ENCODE data around the gene ASF1A.

The ASF1A gene

DNA sequence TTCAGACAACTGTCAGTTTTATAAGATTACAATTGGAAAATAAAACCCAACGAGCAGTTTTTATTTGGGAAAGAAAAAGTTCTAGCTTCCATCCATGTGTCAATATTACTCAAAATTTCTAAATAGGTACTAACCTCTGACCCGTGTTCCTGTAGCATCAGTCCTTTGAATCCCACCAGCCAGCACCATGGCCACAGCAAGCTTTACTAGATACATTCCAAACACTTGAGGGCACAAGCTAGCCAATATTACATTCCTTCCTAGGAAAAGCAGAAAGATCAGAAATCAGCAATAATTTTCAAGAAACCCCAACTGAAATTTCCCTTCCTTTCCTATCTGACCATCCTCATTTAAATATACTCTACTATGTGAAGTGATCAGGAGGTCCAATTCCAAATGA is 19.2 kb downstream of the ASF1A start:
- no peak for DNase-seq (ENCODE audit: low spot score)

DNA sequence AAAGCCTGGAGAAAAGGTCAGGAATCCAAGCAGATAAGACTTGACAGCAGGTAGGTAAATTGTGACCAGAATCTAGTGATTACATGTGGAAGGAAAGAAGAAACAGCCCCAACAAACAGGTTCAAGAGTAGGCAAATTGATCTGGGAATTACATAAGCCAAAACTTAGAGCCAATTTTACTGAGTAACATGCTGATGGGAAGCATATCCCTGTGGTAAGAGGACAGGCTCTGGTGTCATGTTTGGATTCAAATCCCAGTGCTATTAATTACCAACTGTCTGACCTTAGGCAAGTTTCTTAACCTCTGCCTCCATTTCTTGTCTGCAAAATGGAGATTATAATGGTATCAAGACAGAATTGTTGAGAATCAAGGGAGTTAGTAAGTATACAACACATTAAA is 20.6 kb downstream of the ASF1A start:
- no peak for DNase-seq (ENCODE audit: low spot score)

DNA sequence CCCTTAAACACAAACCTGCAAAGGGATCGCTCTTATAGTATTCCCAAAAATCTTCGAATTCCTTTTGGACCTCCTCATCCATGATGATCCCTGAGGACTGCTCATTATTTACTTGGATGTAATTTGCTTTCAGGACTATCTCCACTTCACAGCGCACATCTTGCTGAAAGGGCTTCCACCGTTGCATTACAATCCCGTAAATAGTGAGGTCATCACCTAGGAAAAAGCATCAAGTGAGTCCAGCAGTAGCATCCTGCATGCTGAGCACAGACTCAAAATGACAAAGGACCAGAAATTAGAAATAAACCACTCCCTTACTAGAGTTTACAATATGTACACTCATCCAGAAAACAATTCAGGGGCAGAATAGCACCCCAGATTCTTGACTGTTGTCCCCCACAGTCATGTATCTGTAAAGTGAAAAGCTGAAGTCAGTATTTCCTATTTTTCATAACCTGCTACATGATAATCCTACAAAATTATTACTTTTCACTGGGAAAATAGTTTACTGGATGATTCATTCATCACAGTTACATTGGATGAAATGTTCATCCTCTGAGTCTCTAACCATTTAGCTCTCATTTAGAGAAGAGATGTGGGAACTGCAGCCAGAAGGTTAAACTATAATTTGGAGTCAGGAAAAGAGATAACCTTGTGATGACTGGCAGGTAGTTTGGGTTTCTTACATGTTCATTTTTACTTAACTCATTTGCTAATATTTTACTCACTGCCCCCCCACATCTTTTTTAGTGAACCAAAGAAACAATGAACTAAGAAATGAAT is 23.8 kb downstream of the ASF1A start:
- DNase-seq (ENCODE audit: low spot score): no peak

DNA sequence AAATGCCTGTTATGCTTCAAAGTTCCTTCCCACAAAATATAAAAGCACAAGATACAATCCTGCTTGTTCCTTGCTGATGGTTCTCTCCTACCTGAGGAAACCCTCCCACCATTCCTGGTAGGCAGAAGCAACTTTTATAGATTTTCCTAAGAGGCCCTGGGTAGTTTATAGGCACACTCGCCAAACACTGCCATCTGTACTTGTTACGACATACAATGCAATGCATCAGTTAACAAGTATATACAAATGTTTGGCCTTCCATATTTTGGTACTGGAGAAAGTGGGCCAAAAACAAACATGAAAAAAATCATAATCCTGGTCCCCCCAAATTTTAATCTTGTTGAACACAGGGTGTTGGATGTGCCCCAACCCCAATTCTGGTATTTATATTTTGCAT is 24.4 kb downstream of the ASF1A start:
- DNase-seq (ENCODE audit: low spot score): no peak

DNA sequence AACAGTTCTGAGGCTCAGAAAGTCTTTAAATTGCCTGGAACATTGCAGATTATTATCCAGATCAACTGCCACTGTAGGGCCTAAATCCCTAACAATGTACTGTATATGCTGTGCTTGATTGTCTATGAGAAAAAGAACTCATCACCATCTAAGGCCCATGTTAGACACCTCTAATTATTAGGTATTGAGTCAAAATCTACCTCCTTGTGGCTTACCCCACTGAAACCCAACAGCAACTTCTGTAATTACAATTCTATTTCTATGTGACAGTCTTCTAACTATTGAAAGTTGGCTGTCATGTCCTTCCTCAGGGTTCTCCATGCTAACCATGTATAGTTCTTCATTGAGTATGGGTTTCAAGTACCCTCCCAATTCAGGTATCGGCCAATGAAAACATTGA is 27.1 kb downstream of the ASF1A start:
- DNase-seq (ENCODE audit: low spot score): no peak

DNA sequence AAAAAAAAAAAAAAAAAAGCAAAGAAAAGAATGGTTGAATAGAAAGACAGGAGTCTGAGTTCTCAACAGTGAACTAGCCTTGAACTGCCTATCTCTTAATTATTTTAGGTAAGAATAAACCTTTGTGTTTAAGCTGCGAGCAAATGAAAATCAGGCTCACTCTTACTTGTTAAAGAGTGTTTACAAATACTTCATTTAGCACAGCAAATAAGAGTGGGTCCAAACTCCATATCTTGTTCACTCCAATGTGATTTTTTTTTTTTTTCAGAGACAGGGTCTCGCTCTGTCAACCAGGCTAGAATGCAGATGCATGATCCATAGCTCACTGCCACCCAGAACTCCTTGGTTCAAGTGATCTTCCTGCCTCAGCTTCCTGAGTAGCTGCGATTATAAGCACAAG is 29.1 kb downstream of the ASF1A start:
- DNase-seq (ENCODE audit: low spot score): no peak

DNA sequence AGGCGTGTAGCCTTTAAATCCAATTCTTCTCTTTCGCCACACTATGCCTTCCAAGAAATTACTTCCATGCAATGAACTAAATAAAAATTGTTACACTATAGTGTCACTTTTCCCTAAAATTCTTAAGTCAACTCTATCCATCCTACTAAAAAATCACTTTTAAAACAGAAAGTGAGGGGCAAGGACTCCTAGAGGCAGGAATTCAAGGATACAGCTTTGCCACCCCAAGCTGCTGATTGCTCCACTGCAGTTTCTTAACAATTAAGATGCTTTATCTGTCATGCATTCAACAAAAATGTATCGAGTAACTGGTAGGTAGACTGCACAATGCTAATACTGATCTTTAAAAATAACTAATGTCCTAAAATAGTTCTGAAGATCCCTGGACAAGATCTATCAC is 36.7 kb downstream of the ASF1A start:
- DNase-seq (ENCODE audit: low spot score): no peak

DNA sequence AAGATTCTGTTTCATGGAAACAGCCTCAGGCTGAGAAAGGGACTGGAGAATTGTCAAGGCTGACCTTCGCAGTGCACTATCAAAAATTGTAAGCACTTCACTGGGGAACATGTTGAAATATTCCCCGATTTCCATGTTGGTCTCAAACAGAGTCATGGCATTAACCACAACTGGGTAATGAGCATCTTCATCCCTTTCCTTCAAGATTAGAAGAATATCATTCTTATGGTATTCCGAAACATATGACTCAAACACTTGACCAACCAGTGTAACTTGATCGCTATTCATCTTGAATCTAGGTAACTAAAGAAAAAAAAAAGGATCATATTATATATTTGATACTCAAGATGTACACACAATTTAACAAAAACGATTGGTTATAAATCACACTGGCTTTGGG is 37.5 kb downstream of the ASF1A start:
- DNase-seq (ENCODE audit: low spot score): no peak

DNA sequence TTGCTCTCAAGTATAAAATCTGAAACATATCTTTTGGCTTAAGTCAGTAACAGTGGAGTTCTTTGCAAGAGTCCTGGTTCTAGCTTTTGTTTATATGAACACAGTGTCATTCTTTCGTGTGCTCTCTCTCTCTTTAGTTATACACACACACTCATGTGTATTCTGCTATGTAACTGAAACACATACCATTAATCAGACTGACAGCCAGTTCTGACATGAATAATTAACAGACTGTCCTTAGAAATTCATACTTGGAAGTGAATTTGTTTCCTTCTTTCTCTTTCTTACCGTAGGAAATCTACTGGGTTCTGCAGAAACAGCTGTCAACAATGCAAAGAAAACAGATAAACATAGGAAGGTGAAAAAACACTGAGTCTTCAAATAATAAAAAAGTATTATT is 38.5 kb downstream of the ASF1A start:
- no peak for DNase-seq (ENCODE audit: low spot score)

DNA sequence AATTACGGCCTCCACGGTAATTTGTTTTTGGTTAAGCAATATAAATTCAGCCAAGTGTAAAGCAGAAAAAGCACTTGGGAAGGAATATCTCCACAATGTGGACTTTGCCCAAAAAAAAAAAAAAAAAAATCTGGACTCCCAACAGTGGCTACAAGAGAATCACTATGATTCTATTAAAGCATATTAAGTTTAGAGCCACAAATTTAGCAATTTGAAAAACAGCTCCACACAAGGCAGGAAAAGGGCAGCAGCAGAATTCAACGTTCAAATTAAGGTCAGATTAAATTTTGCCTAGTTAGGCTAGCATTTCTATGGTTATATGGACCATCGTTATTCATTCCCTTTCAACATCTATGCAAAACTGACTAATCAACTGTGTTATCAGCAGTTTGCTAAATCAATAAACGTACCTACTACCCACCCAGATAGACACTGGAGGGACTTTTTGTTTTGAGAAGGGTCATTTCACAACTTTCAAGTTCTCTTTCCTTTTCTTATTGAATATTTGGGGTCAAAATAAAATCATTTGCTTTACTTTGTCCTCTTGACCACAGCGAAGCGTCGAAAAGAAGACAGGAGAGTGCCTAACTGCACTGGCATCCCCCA is 40.0 kb downstream of the ASF1A start:
- no peak for DNase-seq (ENCODE audit: low spot score)

DNA sequence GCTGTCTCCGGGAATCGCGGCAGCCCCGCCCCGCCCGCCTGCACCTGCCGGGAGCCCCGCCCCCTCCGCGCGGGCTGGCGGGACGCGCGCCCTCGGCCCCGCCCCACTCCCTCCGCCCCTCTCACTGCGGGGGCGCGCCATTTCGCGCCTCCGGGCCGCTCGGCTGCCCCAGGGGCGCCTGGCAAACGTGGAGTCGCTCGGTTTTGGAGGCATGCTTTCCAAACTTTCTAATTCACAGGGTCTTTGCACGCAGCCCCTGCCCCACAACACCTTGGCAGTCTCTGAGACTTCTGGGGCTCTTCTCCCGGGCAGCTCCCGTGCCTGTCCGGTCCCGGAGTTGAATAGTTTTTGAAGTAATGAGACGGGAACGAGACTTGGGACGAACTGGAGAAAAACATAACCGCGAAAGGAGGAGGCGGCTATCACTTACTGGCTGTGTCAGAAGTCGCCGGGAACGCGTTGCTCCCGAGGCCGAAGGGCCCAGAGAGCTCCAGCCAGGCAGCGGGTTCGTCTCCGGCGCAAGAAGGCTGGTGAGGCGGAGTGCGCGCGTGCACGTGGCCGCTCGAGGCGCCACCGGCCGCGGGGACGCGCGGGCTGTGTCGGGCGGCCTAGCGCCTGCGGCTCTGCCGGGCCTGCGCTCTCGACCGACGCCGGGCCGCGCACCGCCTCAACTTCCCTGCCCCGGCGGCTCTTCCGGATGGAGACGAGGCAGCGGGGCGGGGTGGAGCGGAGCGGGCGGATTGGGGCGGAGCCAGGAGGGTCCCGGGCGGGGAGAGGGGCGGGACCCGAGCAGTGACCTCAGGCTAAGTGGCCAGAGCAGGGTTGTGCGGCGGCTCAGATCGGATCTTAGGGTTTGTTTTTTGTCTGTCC is 40.7 kb downstream of the ASF1A start, which contains the start of gene MCM9:
Gene MCM9 (minus strand): TSS at position 699 of the 870 bp plus-strand sequence. CDS start 3,436 bp downstream, outside the sequence.
- peak; percentile 87 for DNase-seq (ENCODE audit: low spot score)

DNA sequence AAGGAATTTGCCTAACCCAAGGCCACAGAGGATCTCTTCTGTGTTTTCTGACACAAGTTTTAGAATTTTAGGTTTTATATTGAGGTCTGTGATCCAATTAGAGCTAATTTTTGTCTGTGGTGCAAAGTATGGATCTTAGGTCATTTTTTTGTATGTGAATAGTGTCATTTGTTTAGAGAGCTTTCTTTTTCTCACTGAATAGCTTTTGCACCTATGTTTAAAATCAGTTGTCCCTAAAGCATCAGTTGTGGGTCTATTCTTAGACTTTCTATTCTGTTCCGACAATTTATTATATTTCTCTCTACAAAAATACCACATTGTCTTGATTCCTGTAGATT is 41.3 kb downstream of the ASF1A start:
- DNase-seq (ENCODE audit: low spot score): no peak

DNA sequence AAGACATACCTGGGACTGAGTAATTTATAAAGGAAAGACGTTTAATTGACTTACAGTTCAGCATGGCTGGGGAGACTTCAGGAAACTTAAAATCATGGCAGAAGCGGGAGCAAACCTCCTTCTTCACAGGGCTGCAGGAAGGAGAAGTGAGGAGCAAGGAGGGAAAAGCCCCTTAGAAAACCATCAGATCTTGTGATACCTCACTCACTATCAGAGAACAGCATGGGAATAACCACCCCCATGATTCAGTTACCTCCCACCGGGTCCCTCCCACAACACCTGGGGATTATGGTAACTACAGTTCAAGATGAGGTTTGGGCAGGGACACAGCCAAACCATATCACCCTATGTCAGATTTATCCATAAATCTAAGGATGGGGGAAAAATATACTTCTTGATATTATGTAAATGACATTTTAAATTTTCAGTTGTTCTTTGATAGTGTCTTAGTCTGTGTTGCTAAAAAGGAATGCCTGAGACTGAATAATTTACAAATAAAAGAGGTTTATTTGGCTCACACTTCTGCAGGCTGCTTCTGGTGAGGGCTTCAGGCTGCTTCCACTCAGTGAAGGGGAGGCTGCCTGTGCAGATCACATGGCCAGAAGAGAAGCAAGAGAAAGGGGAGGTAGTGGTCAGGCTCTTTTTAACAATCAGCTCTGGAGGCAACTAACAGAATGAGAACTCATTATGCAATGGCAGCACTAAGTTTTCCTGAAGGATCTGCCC is 42.2 kb downstream of the ASF1A start:
- no peak for DNase-seq (ENCODE audit: low spot score)

DNA sequence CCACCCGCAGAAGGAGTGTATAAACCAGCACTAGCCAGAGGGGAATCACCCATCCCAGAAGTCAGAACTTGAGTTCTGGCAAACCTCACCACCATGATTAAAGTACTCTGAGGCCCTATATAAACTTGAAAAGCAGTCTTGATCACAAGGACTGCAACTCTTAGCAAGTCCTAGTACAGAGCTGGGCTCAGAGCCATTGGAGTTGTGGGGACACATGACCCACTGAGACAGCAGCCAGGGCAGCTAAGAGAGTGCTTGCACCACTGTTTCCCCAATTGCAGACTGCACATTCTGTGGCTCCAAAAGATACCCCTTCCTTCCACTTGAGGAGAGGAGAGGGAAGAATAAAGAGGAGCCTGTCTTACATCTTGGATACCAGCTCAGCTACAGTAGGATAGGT is 45.7 kb downstream of the ASF1A start:
- no peak for DNase-seq (ENCODE audit: low spot score)

DNA sequence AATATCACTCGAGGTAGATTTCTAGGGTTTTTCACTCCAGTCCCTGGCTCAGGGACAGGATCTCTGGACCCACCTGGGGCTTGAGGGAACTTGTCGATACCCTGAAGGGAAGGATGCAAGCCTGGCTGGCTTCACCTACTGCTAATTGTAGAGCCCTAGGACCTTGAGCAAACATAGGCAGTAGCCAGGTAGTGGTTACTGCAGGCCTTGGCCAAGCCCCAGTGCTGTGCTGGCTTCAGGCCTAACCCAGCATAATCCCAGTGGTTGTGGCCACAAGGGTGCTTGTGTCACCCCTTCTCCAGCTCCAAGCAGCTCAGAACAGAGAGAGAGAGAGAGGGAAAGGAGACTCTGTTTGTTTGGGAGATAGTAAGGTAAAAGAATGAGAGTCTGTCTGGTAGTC is 46.8 kb downstream of the ASF1A start:
- DNase-seq (ENCODE audit: low spot score): no peak

DNA sequence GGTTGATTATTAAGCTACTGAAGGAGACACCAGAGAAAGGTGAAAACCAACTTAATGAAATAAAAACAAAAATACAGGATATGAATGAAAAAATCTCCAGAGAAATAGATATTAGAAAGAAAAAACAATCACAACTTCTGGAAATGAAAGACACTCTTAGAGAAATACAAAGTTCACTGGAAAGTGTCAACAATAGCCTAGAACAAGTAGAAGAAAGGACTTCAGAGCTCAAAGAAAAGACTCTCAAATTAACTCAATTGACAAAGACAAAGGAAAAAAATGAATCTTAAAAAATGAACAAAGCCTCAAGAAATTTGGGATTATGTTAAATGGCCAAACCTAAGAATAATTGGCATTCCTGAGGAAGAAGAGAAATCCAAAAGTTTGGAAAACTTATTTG is 51.3 kb downstream of the ASF1A start:
- DNase-seq (ENCODE audit: low spot score): no peak

DNA sequence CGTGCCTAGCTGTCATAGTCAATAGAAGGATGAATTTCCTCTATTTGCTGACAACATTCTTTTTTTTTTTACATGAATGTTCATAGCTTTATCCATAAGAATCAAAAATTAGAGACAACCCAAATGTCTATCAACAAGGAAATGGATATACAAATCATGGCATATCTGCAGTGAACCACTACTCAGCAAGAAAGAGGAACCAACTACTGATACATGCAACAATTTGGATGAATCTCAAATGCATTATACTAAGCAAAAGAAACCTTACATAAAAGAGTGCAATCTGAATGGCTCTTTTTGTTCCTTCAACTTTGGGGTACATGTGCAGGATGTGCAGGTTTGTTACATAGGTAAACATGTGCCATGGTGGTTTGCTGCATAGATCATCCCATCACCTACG is 58.7 kb downstream of the ASF1A start:
- no peak for DNase-seq (ENCODE audit: low spot score)

DNA sequence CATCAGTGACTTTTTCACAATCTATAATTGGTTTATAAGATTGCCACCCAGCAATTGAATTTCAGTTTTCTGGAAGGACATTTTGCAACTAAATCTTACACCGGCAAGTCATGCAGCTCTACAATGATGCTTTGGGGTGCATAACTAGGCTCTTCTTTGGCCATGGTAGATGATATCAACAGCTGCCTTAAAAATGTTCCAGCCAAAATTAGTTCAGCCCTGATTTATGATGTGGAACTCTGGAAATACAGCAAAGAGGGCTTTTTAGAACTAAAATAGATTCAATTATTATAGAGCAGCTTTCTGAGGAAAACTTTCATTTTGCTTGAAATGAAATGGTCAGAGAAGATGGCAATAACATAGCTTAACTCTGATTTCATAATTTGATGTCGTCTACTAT is 59.4 kb downstream of the ASF1A start:
- DNase-seq (ENCODE audit: low spot score): no peak
